GM12872 (cell line): Measurements from ENCODE around the gene CDH8.

Source experiments
- CTCF ChIP-seq: IDR thresholded peaks from 3 replicates; pipeline ENCODE4 v1.5.1; 2011; ENCODE audit warnings: low read depth, mild to moderate bottlenecking, low read length, moderate library complexity; ENCODE audit not compliant: insufficient read depth

CDH8 gene

GRCh38 chr16:61797961-61798507, 238.2 kb downstream of the CDH8 start:
- no peak for TF ChIP-seq CTCF

- TF ChIP-seq CTCF: no peak
These were observed 238.9 kb downstream of the CDH8 start for GRCh38 chr16:61797296-61797795.

GRCh38 chr16:61792194-61792909, 243.9 kb downstream of the CDH8 start:
- TF ChIP-seq CTCF: no peak

- no peak for TF ChIP-seq CTCF
These were observed 244.8 kb downstream of the CDH8 start for GRCh38 chr16:61791464-61791863.

- TF ChIP-seq CTCF: no peak
These were observed 256.1 kb downstream of the CDH8 start for GRCh38 chr16:61780161-61780560.

- TF ChIP-seq CTCF: no peak
These were observed 265.9 kb downstream of the CDH8 start for GRCh38 chr16:61770301-61770700.

GRCh38 chr16:61763991-61764390, 272.2 kb downstream of the CDH8 start:
- TF ChIP-seq CTCF: no peak
